NCI-H146 (cell line): ENCODE data around the gene ZNF792.
"Not testable (repeated sequence)": the region's sequence is repeated elsewhere in the genome, so short reads cannot be mapped to it uniquely, and the experiment has no call there.

Experiments used
- DNase-seq: peaks from one replicate; lab custom pipeline; 2025; lab: John Stamatoyannopoulos, UW

ZNF792 gene

GRCh38 chr19:34925278-34925855, 38.7 kb downstream of the ZNF792 start:
- DNase-seq, result no peak

GRCh38 chr19:34920090-34920786, 43.8 kb downstream of the ZNF792 start:
- not testable (repeated sequence) for DNase-seq

- no peak for DNase-seq
Measured at GRCh38 chr19:34918190-34918589, 45.8 kb downstream of the ZNF792 start.

- not testable (repeated sequence) for DNase-seq
Measured at GRCh38 chr19:34917144-34917543, 46.9 kb downstream of the ZNF792 start.

GRCh38 chr19:34910770-34911169, 53.3 kb downstream of the ZNF792 start:
- DNase-seq, result no peak
